Loucy (cell line): Measurements from ENCODE around the gene ABCA8.

Experiments used
- H2AFZ ChIP-seq: fragments of 200-600 bp; sonication (generic); 2 replicates; pipeline ENCODE4 v1.6.0; 2016; ENCODE audit warnings: antibody characterized with exemption, mild to moderate bottlenecking, low read length, moderate library complexity
- H3F3A ChIP-seq: fragments of 200-600 bp; 2 replicates; pipeline ENCODE4 v1.6.0; 2016; ENCODE audit warnings: antibody characterized with exemption, low read depth, mild to moderate bottlenecking
- H3K27me3 ChIP-seq: fragments of 200-600 bp; sonication (generic); 2 replicates; pipeline ENCODE4 v1.6.1; 2014; ENCODE audit warnings: low read length, mild to moderate bottlenecking; ENCODE audit not compliant: insufficient read depth, poor library complexity, severe bottlenecking
- H3K36me3 ChIP-seq: fragments of 200-600 bp; sonication (generic); 2 replicates; pipeline ENCODE4 v1.6.1; 2016; ENCODE audit warnings: low read length; ENCODE audit not compliant: insufficient read depth
- H3K4me1 ChIP-seq: fragments of 200-600 bp; sonication (generic); 2 replicates; pipeline ENCODE4 v1.5.1; 2014; ENCODE audit warnings: low read length, mild to moderate bottlenecking; ENCODE audit not compliant: insufficient read depth, poor library complexity, severe bottlenecking
- H3K4me2 ChIP-seq: fragments of 200-600 bp; sonication (generic); 2 replicates; pipeline ENCODE4 v1.6.0; 2014; ENCODE audit warnings: antibody characterized with exemption, low read length, low read depth, mild to moderate bottlenecking; ENCODE audit not compliant: poor library complexity, severe bottlenecking
- H3K4me3 ChIP-seq: fragments of 200-600 bp; sonication (generic); 2 replicates; pipeline ENCODE4 v1.5.1; 2014; ENCODE audit warnings: low read length, mild to moderate bottlenecking, mixed read lengths; ENCODE audit not compliant: poor library complexity, severe bottlenecking
- H3K79me2 ChIP-seq: fragments of 200-600 bp; sonication (generic); 2 replicates; pipeline ENCODE4 v1.6.1; 2014; ENCODE audit warnings: low read length; ENCODE audit not compliant: insufficient read depth
- H3K9ac ChIP-seq: fragments of 200-600 bp; sonication (generic); 2 replicates; pipeline ENCODE4 v1.6.0; 2014; ENCODE audit warnings: mild to moderate bottlenecking, low read depth, low read length, moderate library complexity; ENCODE audit not compliant: poor library complexity, severe bottlenecking
- H3K9me2 ChIP-seq: fragments of 200-600 bp; sonication (generic); replicated peaks from 2 replicates; pipeline ENCODE4 v1.6.1; 2016; ENCODE audit warnings: low read depth, low read length, mixed read lengths
- H3K9me3 ChIP-seq: fragments of 200-600 bp; sonication (generic); 2 replicates; pipeline ENCODE4 v1.6.1; 2014; ENCODE audit warnings: mild to moderate bottlenecking, antibody characterized with exemption, low read length, low read depth; ENCODE audit not compliant: insufficient read depth
- H4K20me1 ChIP-seq: fragments of 200-600 bp; sonication (generic); 2 replicates; pipeline ENCODE4 v1.6.0; 2014; ENCODE audit warnings: antibody characterized with exemption, low read length, mild to moderate bottlenecking; ENCODE audit not compliant: insufficient read depth, poor library complexity, severe bottlenecking
- CTCF ChIP-seq: fragments of 200-600 bp; sonication (generic); conservative IDR thresholded peaks from 2 replicates; pipeline ENCODE4 v1.5.1; 2014; ENCODE audit warnings: mild to moderate bottlenecking, antibody characterized with exemption, low read length
- EZH2phosphoT487 ChIP-seq: fragments of 200-600 bp; IDR thresholded peaks from 2 replicates; pipeline ENCODE4 v1.6.1; 2018; ENCODE audit warnings: antibody characterized with exemption, mild to moderate bottlenecking, moderate library complexity, borderline replicate concordance

Gene ABCA8

DNA sequence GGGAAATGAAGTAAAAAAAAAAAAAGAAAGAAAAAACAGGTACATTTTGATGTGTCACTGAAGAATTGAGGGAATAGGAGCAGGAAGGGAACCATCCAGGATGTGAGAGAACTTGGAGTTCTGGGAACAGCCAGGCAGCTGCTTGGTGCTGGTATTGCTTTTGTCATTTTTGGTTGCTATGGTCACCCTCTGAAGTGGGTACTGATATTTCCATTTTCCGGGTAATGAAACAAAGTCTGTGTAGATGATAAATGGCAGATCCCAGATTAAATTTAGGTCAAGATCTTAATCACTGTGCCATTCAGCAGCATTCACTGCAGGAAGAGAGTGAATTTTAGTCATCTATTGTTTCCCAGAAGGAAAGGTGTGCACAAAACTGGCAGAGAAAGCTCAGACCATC lies 93.6 kb downstream of the ABCA8 start:
- H3K9me3 ChIP-seq = no peaks in the 10 kb centered on the region
- H3K4me3 ChIP-seq = no peak overlapping the region
- no peak for TF ChIP-seq EZH2phosphoT487
- TF ChIP-seq CTCF = no peak
- no peaks in the 10 kb centered on the region for H3K4me1 ChIP-seq
- H3K36me3 ChIP-seq = no peaks in the 10 kb centered on the region
- no peak overlapping the region for H3K4me2 ChIP-seq
- H3K9me2 ChIP-seq = no peaks in the 10 kb centered on the region; the same call in 1 of the 2 replicates
- H3K27me3 ChIP-seq = no peaks in the 10 kb centered on the region
- no peaks in the 10 kb centered on the region for H3F3A ChIP-seq
- H3K79me2 ChIP-seq = no peaks in the 10 kb centered on the region
- H3K9ac ChIP-seq = no peak overlapping the region
- no peak overlapping the region for H2AFZ ChIP-seq
- no peaks in the 10 kb centered on the region for H4K20me1 ChIP-seq

GRCh38 chr17:68860941-68861340 lies 94.3 kb downstream of the ABCA8 start:
- no peak overlapping the region for H3K9ac ChIP-seq
- H3K36me3 ChIP-seq = no peaks in the 10 kb centered on the region
- H3K27me3 ChIP-seq = no peaks in the 10 kb centered on the region
- no peak overlapping the region for H3K4me3 ChIP-seq
- no peaks in the 10 kb centered on the region for H3K4me1 ChIP-seq
- H2AFZ ChIP-seq = no peak overlapping the region
- no peaks in the 10 kb centered on the region for H3K9me3 ChIP-seq
- no peaks in the 10 kb centered on the region for H3K79me2 ChIP-seq
- no peaks in the 10 kb centered on the region; the same call in 1 of the 2 replicates for H3K9me2 ChIP-seq
- H3K4me2 ChIP-seq = no peak overlapping the region
- H3F3A ChIP-seq = no peaks in the 10 kb centered on the region
- TF ChIP-seq CTCF = no peak
- no peak for TF ChIP-seq EZH2phosphoT487
- H4K20me1 ChIP-seq = no peaks in the 10 kb centered on the region

- H3K9me2 ChIP-seq = no peaks in the 10 kb centered on the region
- H3K4me2 ChIP-seq = no peak overlapping the region
- no peak overlapping the region for H3K9ac ChIP-seq
- H3K79me2 ChIP-seq = no peaks in the 10 kb centered on the region
- H3K27me3 ChIP-seq = no peaks in the 10 kb centered on the region
- no peaks in the 10 kb centered on the region for H3K36me3 ChIP-seq
- H3K4me3 ChIP-seq = no peak overlapping the region
- H2AFZ ChIP-seq = no peak overlapping the region
- TF ChIP-seq CTCF (no peak), EZH2phosphoT487 (no peak)
- no peaks in the 10 kb centered on the region for H3K4me1 ChIP-seq
- no peaks in the 10 kb centered on the region for H3K9me3 ChIP-seq
- no peaks in the 10 kb centered on the region for H3F3A ChIP-seq
- no peaks in the 10 kb centered on the region for H4K20me1 ChIP-seq
These were observed 100.7 kb downstream of the ABCA8 start for GRCh38 chr17:68854452-68854851.
